Urinary bladder (tissue), 4 donors: ENCODE measurements around the gene PXYLP1. TPM values are rescaled to one million over a fixed set of nuclear protein-coding genes. Genes with fewer than 3 reads are reported as not detected.

Source experiments
- DNase-seq: peaks from one replicate; pipeline ENCODE4 v3.0.0-alpha.2; 2015; ENCODE audit errors: extremely low spot score
- H3K27ac ChIP-seq: one replicate; pipeline ENCODE4 v1.5.1; 2013; ENCODE audit warnings: low read depth, mild to moderate bottlenecking, moderate library complexity
- H3K36me3 ChIP-seq: one replicate; pipeline ENCODE4 v1.6.1; 2013; ENCODE audit warnings: mild to moderate bottlenecking, moderate library complexity; ENCODE audit not compliant: insufficient read depth
- H3K4me1 ChIP-seq: one replicate; pipeline ENCODE4 v1.6.1; 2013; ENCODE audit warnings: mild to moderate bottlenecking, moderate library complexity; ENCODE audit not compliant: insufficient read depth
- H3K4me3 ChIP-seq: one replicate; pipeline ENCODE4 v1.5.1; 2013; ENCODE audit warnings: low read depth, low read length
- WGBS: extraction: QIAGEN DNeasy Blood & Tissue Kit; methylation state at CpG from one replicate; pipeline ENCODE4 v1.1.7; 2013; 5-methylcytosine and 5-hydroxymethylcytosine counted together
- polyA plus RNA-seq: library from polyadenylated mRNA; stranded (reverse); fragments of 200-250 nt; gene quantifications from one replicate; pipeline ENCODE4 v1.2.3, GENCODE V29; 2013
- total RNA-seq: library from RNA; depleted of rRNA; stranded (reverse); fragments of >200 nt; gene quantifications from one replicate; pipeline ENCODE4 v1.2.3, GENCODE V29; 2014
- donor health status: healthy with polysubstance abuse.
- donor health status: healthy.

Gene PXYLP1
- total and polyA plus RNA-seq, 2 donors, result 6.2 to 32.6 TPM

GRCh38 chr3:141330718-141331376, 99.2 kb downstream of the PXYLP1 start:
- Histone ChIP-seq H3K36me3 (no peaks in the 10 kb centered on the region), H3K27ac (no peak overlapping the region), H3K4me1 (no peaks in the 10 kb centered on the region), H3K4me3 (no peak overlapping the region)
- 87% methylated on average over 3 of the region's 3 CpGs for WGBS
- no peak for DNase-seq

- no peak for DNase-seq
- Histone ChIP-seq H3K4me3 (no peak overlapping the region), H3K4me1 (no peaks in the 10 kb centered on the region), H3K36me3 (no peaks in the 10 kb centered on the region), H3K27ac (no peak overlapping the region)
- WGBS, result 67% methylated on average over 9 of the region's 9 CpGs
These were observed 100.0 kb downstream of the PXYLP1 start for GRCh38 chr3:141331377-141332318.

GRCh38 chr3:141332416-141332815, 100.8 kb downstream of the PXYLP1 start:
- no peak for DNase-seq
- no peak overlapping the region for H3K4me3 ChIP-seq
- no peaks in the 10 kb centered on the region for H3K36me3 ChIP-seq
- H3K27ac ChIP-seq, result no peak overlapping the region
- no peaks in the 10 kb centered on the region for H3K4me1 ChIP-seq
- WGBS, result 80% methylated on average over 5 of the region's 5 CpGs

- Histone ChIP-seq H3K36me3 (no peaks in the 10 kb centered on the region), H3K4me3 (no peak overlapping the region), H3K27ac (no peak overlapping the region), H3K4me1 (no peaks in the 10 kb centered on the region)
- no peak for DNase-seq
- WGBS, result 98% methylated on average over 3 of the region's 3 CpGs
These were observed 102.4 kb downstream of the PXYLP1 start for GRCh38 chr3:141333836-141334626.

GRCh38 chr3:141334627-141335250, 103.1 kb downstream of the PXYLP1 start:
- no peaks in the 10 kb centered on the region for H3K4me1 ChIP-seq
- no peak overlapping the region for H3K4me3 ChIP-seq
- no peak for DNase-seq
- H3K36me3 ChIP-seq, result no peaks in the 10 kb centered on the region
- 89% methylated on average over 11 of the region's 11 CpGs for WGBS
- no peak overlapping the region for H3K27ac ChIP-seq

- Histone ChIP-seq H3K4me3 (no peak overlapping the region), H3K36me3 (no peaks in the 10 kb centered on the region), H3K4me1 (no peaks in the 10 kb centered on the region), H3K27ac (no peak overlapping the region)
- WGBS, result 73% methylated on average over 2 of the region's 2 CpGs
- DNase-seq, result no peak
These were observed 104.0 kb downstream of the PXYLP1 start for GRCh38 chr3:141335531-141336061.

GRCh38 chr3:141336672-141337522, 105.3 kb downstream of the PXYLP1 start:
- WGBS, result 76% methylated on average over 12 of the region's 12 CpGs
- DNase-seq, result no peak

GRCh38 chr3:141337523-141337854, 105.9 kb downstream of the PXYLP1 start:
- Histone ChIP-seq H3K4me3 (no peak overlapping the region), H3K27ac (no peak overlapping the region), H3K36me3 (no peaks in the 10 kb centered on the region), H3K4me1 (no peaks in the 10 kb centered on the region)
- no peak for DNase-seq
- 99% methylated on average over 1 of the region's 1 CpG for WGBS

More at GRCh38 chr3:141336672-141337522, 105.3 kb downstream of the PXYLP1 start:
- H3K4me1 ChIP-seq, result no peaks in the 10 kb centered on the region
- H3K27ac ChIP-seq, result no peak overlapping the region
- no peaks in the 10 kb centered on the region for H3K36me3 ChIP-seq
- no peak overlapping the region for H3K4me3 ChIP-seq

- Histone ChIP-seq H3K4me1 (no peaks in the 10 kb centered on the region), H3K27ac (no peak overlapping the region), H3K36me3 (no peaks in the 10 kb centered on the region), H3K4me3 (no peak overlapping the region)
- 99% methylated on average over 2 of the region's 2 CpGs for WGBS
- DNase-seq, result no peak
These were observed 106.4 kb downstream of the PXYLP1 start for GRCh38 chr3:141337991-141338390.

- DNase-seq, result no peak
- no peaks in the 10 kb centered on the region for H3K4me1 ChIP-seq
- H3K4me3 ChIP-seq, result no peak overlapping the region
These were observed 107.3 kb downstream of the PXYLP1 start for GRCh38 chr3:141338881-141339280.

GRCh38 chr3:141341536-141341935, 109.9 kb downstream of the PXYLP1 start:
- no peaks in the 10 kb centered on the region for H3K4me1 ChIP-seq
- H3K36me3 ChIP-seq, result no peaks in the 10 kb centered on the region
- 94% methylated on average over 1 of the region's 1 CpG for WGBS
- no peak overlapping the region for H3K27ac ChIP-seq
- H3K4me3 ChIP-seq, result no peak overlapping the region
- DNase-seq, result no peak

More at GRCh38 chr3:141338881-141339280, 107.3 kb downstream of the PXYLP1 start:
- Histone ChIP-seq H3K27ac (no peak overlapping the region), H3K36me3 (no peaks in the 10 kb centered on the region)

- Histone ChIP-seq H3K4me3 (no peak overlapping the region), H3K27ac (no peak overlapping the region), H3K4me1 (no peaks in the 10 kb centered on the region), H3K36me3 (no peaks in the 10 kb centered on the region)
- 88% methylated on average over 5 of the region's 5 CpGs for WGBS
- no peak for DNase-seq
These were observed 110.8 kb downstream of the PXYLP1 start for GRCh38 chr3:141342386-141342785.
